Fibroblast of lung (primary cell): ENCODE data around the gene OGFOD2. TPM values are rescaled to one million over a fixed set of nuclear protein-coding genes. Genes with fewer than 3 reads are reported as not detected.

Experiments
- DNase-seq, 2 donors: peaks; one replicate each; pipeline versions ENCODE4 v3.0.0 to v3.0.0-alpha.2; 2010; ENCODE audit warnings: low read depth in 2 of 2
- H2AFZ ChIP-seq: 2 replicates; pipeline ENCODE4 v1.5.1; 2012; ENCODE audit warnings: low read length, control low read depth, inconsistent platforms
- H3K27ac ChIP-seq: 2 replicates; pipeline ENCODE4 v1.5.1; 2011; ENCODE audit warnings: low read length, control low read depth; ENCODE audit not compliant: insufficient read depth
- H3K27me3 ChIP-seq: 2 replicates; pipeline ENCODE4 v1.5.1; 2011; ENCODE audit warnings: mild to moderate bottlenecking, low read length; ENCODE audit not compliant: control insufficient read depth, insufficient read depth
- H3K36me3 ChIP-seq: 2 replicates; pipeline ENCODE4 v1.5.1; 2011; ENCODE audit warnings: low read length; ENCODE audit not compliant: control insufficient read depth, insufficient read depth
- H3K4me1 ChIP-seq: 2 replicates; pipeline ENCODE4 v1.5.1; 2011; ENCODE audit warnings: low read length; ENCODE audit not compliant: control insufficient read depth, insufficient read depth; ENCODE audit errors: extremely low read depth
- H3K4me2 ChIP-seq: 2 replicates; pipeline ENCODE4 v1.5.1; 2011; ENCODE audit warnings: low read length, control low read depth; ENCODE audit not compliant: insufficient read depth; ENCODE audit errors: extremely low read depth
- H3K4me3 ChIP-seq, 4 experiments: fragments of 200-600 bp in 1 of 4; sonication (generic) in 1 of 4; replicated peaks in 1 of 4; 2 replicates each; pipeline ENCODE4 v1.5.1; 2011 to 2016; ENCODE audit warnings: low read length in 4 of 4, low read depth in 3 of 4, mild to moderate bottlenecking in 3 of 4, control low read depth in 2 of 4, inconsistent platforms in 1 of 4, mixed read lengths in 1 of 4; ENCODE audit not compliant: insufficient read depth in 1 of 4; ENCODE audit errors: control extremely low read depth in 1 of 4
- H3K79me2 ChIP-seq: 2 replicates; pipeline ENCODE4 v1.5.1; 2012; ENCODE audit warnings: mild to moderate bottlenecking, low read length, inconsistent platforms; ENCODE audit not compliant: control insufficient read depth, insufficient read depth
- H3K9ac ChIP-seq: 2 replicates; pipeline ENCODE4 v1.5.1; 2011; ENCODE audit warnings: mild to moderate bottlenecking, low read length, control low read depth; ENCODE audit not compliant: insufficient read depth
- H3K9me3 ChIP-seq: 2 replicates; pipeline ENCODE4 v1.5.1; 2012; ENCODE audit warnings: low read depth, low read length; ENCODE audit not compliant: control insufficient read depth, insufficient read depth
- H4K20me1 ChIP-seq: 2 replicates; pipeline ENCODE4 v1.5.1; 2011; ENCODE audit warnings: low read length; ENCODE audit not compliant: control insufficient read depth, insufficient read depth; ENCODE audit errors: extremely low read depth
- CTCF ChIP-seq, 2 donors: IDR thresholded peaks in 1 of 2; conservative IDR thresholded peaks in 1 of 2; 1 replicate in 1 of 2; 2 replicates in 1 of 2; pipeline ENCODE4 v1.5.1; 2011 to 2012; ENCODE audit warnings: low read length in 2 of 2, control low read depth in 1 of 2, inconsistent platforms in 1 of 2, low read depth in 1 of 2, mild to moderate bottlenecking in 1 of 2
- EZH2 ChIP-seq: IDR thresholded peaks from 2 replicates; pipeline ENCODE4 v1.5.1; 2012; ENCODE audit warnings: low read length, control low read depth, mild to moderate bottlenecking; ENCODE audit errors: missing control alignments
- polyA plus RNA-seq, 2 donors: library from polyadenylated mRNA; depleted of rRNA in 1 of 2; stranded (reverse) in 1 of 2; unstranded in 1 of 2; fragments of >200 nt; gene quantifications; 2 replicates each; pipeline ENCODE4 v1.2.1, GENCODE V29; 2011 to 2012; ENCODE audit warnings: missing spikeins in 1 of 2
- total RNA-seq: library from RNA; depleted of rRNA; stranded (reverse); fragments of >200 nt; gene quantifications from 2 replicates; pipeline ENCODE4 v1.2.1, GENCODE V29; 2014

The OGFOD2 gene
- total and polyA plus RNA-seq, 2 donors (not counting 1 experiment from before 2014, with no cell fraction given): 5.2 to 9.6 TPM

- no peak for TF ChIP-seq CTCF (conservative IDR thresholded peaks at IDR 0.05 in 1 of 2, IDR thresholded peaks at IDR 0.05 in 1 of 2; ENCODE audit: low read depth in 1 of 2, low read length in 2 of 2)
- no peak for TF ChIP-seq EZH2
- H3K4me1 ChIP-seq: peaks cover 27% of the 10 kb centered on the region
- H3K9ac ChIP-seq: no peak overlapping the region
Measured at GRCh38 chr12:122982963-122983788, 8.1 kb downstream of the OGFOD2 start.

GRCh38 chr12:122983789-122984515 is 8.9 kb downstream of the OGFOD2 start:
- Histone ChIP-seq H3K27ac (peak overlapping the region; percentile 21), H3K4me1 (peaks cover 27% of the 10 kb centered on the region), H3K79me2 (peaks cover 30% of the 10 kb centered on the region), H3K36me3 (peaks cover 33% of the 10 kb centered on the region), H3K4me2 (peak overlapping the region; percentile 57), H4K20me1 (no peaks in the 10 kb centered on the region), H3K9ac (no peak overlapping the region), H3K9me3 (no peaks in the 10 kb centered on the region), H3K27me3 (no peaks in the 10 kb centered on the region), H3K4me3 (no peak overlapping the region), H2AFZ (no peak overlapping the region)
- TF ChIP-seq CTCF (conservative IDR thresholded peaks at IDR 0.05 in 1 of 2, IDR thresholded peaks at IDR 0.05 in 1 of 2; ENCODE audit: low read depth in 1 of 2, low read length in 2 of 2) (no peak), EZH2 (no peak)
- peak; percentile 11 to 49 for DNase-seq

More at GRCh38 chr12:122982963-122983788, 8.1 kb downstream of the OGFOD2 start:
- peaks cover 38% of the 10 kb centered on the region for H3K36me3 ChIP-seq
- DNase-seq: no peak
- no peak overlapping the region for H2AFZ ChIP-seq
- H3K27me3 ChIP-seq: no peaks in the 10 kb centered on the region
- H3K79me2 ChIP-seq: peaks cover 30% of the 10 kb centered on the region
- H3K4me3 ChIP-seq: peak overlapping the region in 1 of 4 experiments; percentile 82
- peak overlapping the region; percentile 16 for H3K27ac ChIP-seq
- peak overlapping the region; percentile 66 for H3K4me2 ChIP-seq
- no peaks in the 10 kb centered on the region for H4K20me1 ChIP-seq
- H3K9me3 ChIP-seq: no peaks in the 10 kb centered on the region
